Ovary (tissue), 9 donors: ENCODE measurements around the gene LIMCH1. TPM values are rescaled to one million over a fixed set of nuclear protein-coding genes. Genes with fewer than 3 reads are reported as not detected.

ENCODE experiments used
- DNase-seq, 5 donors: peaks; one replicate each; pipeline ENCODE4 v3.0.0-alpha.2; 2019 to 2020
- H3K27ac ChIP-seq, 2 donors: fragments of 200-600 bp; one replicate each; pipeline versions ENCODE4 v1.5.1 to v1.8.0; 2019 to 2022
- H3K27me3 ChIP-seq: fragments of 200-600 bp; one replicate; pipeline ENCODE4 v1.8.0; 2022
- H3K36me3 ChIP-seq: fragments of 200-600 bp; sonication (generic); one replicate; pipeline ENCODE4 v1.5.1; 2019
- H3K4me1 ChIP-seq: one replicate; pipeline ENCODE4 v1.8.1; 2013; ENCODE audit warnings: mild to moderate bottlenecking, moderate library complexity; ENCODE audit not compliant: insufficient read depth
- H3K4me3 ChIP-seq: fragments of 200-600 bp; sonication (generic); one replicate; pipeline ENCODE4 v1.5.1; 2017
- H3K9me3 ChIP-seq, 2 donors: fragments of 200-600 bp in 1 of 2; sonication (generic) in 1 of 2; one replicate each; pipeline versions ENCODE4 v1.5.1 to v1.8.1; 2013 to 2019; ENCODE audit warnings: mild to moderate bottlenecking in 1 of 2, moderate library complexity in 1 of 2
- CTCF ChIP-seq, 3 donors: fragments of 450-650 bp in 2 of 3; fragments of 200-600 bp in 1 of 3; IDR thresholded peaks; one replicate each; pipeline versions ENCODE4 v1.5.1 to v1.8.0; 2016 to 2022; ENCODE audit warnings: antibody characterized with exemption in 3 of 3, mild to moderate bottlenecking in 1 of 3
- EP300 ChIP-seq: sonication (generic); formaldehyde crosslinking; IDR thresholded peaks from one replicate; pipeline ENCODE4 v1.6.1; 2017; ENCODE audit warnings: antibody characterized with exemption
- POLR2A ChIP-seq: fragments of 450-650 bp; IDR thresholded peaks from one replicate; pipeline ENCODE4 v1.6.1; 2017; ENCODE audit warnings: antibody characterized with exemption, mild to moderate bottlenecking, moderate library complexity
- WGBS, 3 donors: extraction: QIAGEN DNeasy Blood & Tissue Kit in 1 of 3; methylation state at CpG; one replicate each; pipeline versions ENCODE4 v1.1.5 to v1.1.7; 2013 to 2017; 5-methylcytosine and 5-hydroxymethylcytosine counted together
- intact Hi-C, 4 donors: fragments of 100-400 bp; cut with DNase I; formaldehyde crosslinking; loops; one replicate each; pipeline versions ENCODE4 v1.11.0 to v1.15.1; 2022 to 2023
- polyA plus RNA-seq, 2 donors: library from polyadenylated mRNA; stranded (reverse); fragments of 200-250 nt in 1 of 2; fragments of 350-450 nt in 1 of 2; fragmentation: Illumina TruSeq in 1 of 2; extraction: RNeasy Lipid Tissue Mini Kit (QIAGEN cat#74804) in 1 of 2; gene quantifications; one replicate each; pipeline ENCODE4 v1.2.3, GENCODE V29; 2013 to 2014
- total RNA-seq, 7 donors: library from RNA; depleted of rRNA in 2 of 7; stranded (reverse); fragments of >200 nt in 2 of 7; fragmentation: NEBNext Ultra II Directional in 3 of 7; extraction: Animal tissue kit (Norgen Biotek cat#: 25700) in 3 of 7; gene quantifications; one replicate each; pipeline versions ENCODE4 v1.1.0 to v1.2.4, GENCODE V29; 2016 to 2023
- donor health status: DM: no; HTN: no; CAD: no; lungs with moderate emphysema.
- donor health status: DM: no; HTN: no; CAD: no.
- donor health status: Bipolar disorder and iron deficiency.
- donor health status: DM: yes; HTN: yes; CAD: no.
- donor health status: DM: no; HTN: no; CAD: no.
- donor health status: DM: yes; HTN: yes; CAD: no.

Gene LIMCH1
- total and polyA plus RNA-seq, 9 donors = 9.7 to 56.6 (median 23.6) TPM

- 59 to 66% (median 62%) methylated on average over 11 of the region's 11 CpGs for WGBS, 3 donors
Measured at GRCh38 chr4:41525129-41525528, 12.8 kb upstream of the LIMCH1 start.

GRCh38 chr4:41526628-41527027 is 11.3 kb upstream of the LIMCH1 start:
- no peaks in the 10 kb centered on the region for H3K4me1 ChIP-seq
- 92 to 93% (median 93%) methylated on average over 2 of the region's 2 CpGs for WGBS, 3 donors

More at GRCh38 chr4:41525129-41525528, 12.8 kb upstream of the LIMCH1 start:
- no peak for DNase-seq
- Histone ChIP-seq H3K9me3 (no peaks in the 10 kb centered on the region), H3K27me3 (no peaks in the 10 kb centered on the region), H3K27ac (no peak overlapping the region), H3K36me3 (no peaks in the 10 kb centered on the region), H3K4me3 (no peak overlapping the region), H3K4me1 (no peaks in the 10 kb centered on the region)
- TF ChIP-seq CTCF (IDR thresholded peaks at IDR 0.05) = no peak
- TF ChIP-seq EP300 = no peak
- TF ChIP-seq POLR2A = no peak
- intact Hi-C loops = no loop called here

GRCh38 chr4:41528512-41529205 is 9.3 kb upstream of the LIMCH1 start:
- no peak for DNase-seq
- intact Hi-C loops = no loop called here

More at GRCh38 chr4:41526628-41527027, 11.3 kb upstream of the LIMCH1 start:
- no peaks in the 10 kb centered on the region for H3K36me3 ChIP-seq
- DNase-seq = no peak
- TF ChIP-seq EP300 = no peak
- no peak for TF ChIP-seq POLR2A
- TF ChIP-seq CTCF (IDR thresholded peaks at IDR 0.05) = no peak
- no peak overlapping the region for H3K27ac ChIP-seq
- no peaks in the 10 kb centered on the region for H3K9me3 ChIP-seq
- H3K27me3 ChIP-seq = no peaks in the 10 kb centered on the region
- H3K4me3 ChIP-seq = no peak overlapping the region
- intact Hi-C loops = no loop called here

GRCh38 chr4:41530741-41531140 is 7.2 kb upstream of the LIMCH1 start:
- no peaks in the 10 kb centered on the region for H3K36me3 ChIP-seq
- H3K27me3 ChIP-seq = no peaks in the 10 kb centered on the region
- DNase-seq = no peak
- TF ChIP-seq EP300 (no peak), POLR2A (no peak), CTCF (IDR thresholded peaks at IDR 0.05) (no peak)
- 87 to 95% (median 89%) methylated on average over 5 of the region's 5 CpGs for WGBS, 3 donors
- H3K4me3 ChIP-seq = no peak overlapping the region
- intact Hi-C loops = no loop called here
- H3K4me1 ChIP-seq = no peaks in the 10 kb centered on the region
- H3K9me3 ChIP-seq = no peaks in the 10 kb centered on the region
- H3K27ac ChIP-seq = no peak overlapping the region

More at GRCh38 chr4:41528512-41529205, 9.3 kb upstream of the LIMCH1 start:
- H3K27me3 ChIP-seq = no peaks in the 10 kb centered on the region
- WGBS, 3 donors = 29 to 35% (median 34%) methylated on average over 6 of the region's 6 CpGs
- H3K36me3 ChIP-seq = no peaks in the 10 kb centered on the region
- H3K9me3 ChIP-seq = no peaks in the 10 kb centered on the region
- H3K27ac ChIP-seq = no peak overlapping the region
- H3K4me1 ChIP-seq = no peaks in the 10 kb centered on the region
- TF ChIP-seq CTCF (IDR thresholded peaks at IDR 0.05) = no peak
- no peak for TF ChIP-seq POLR2A
- no peak for TF ChIP-seq EP300
- no peak overlapping the region for H3K4me3 ChIP-seq
